Keratinocyte (primary cell): ENCODE results near the gene TLN1. TPM values are rescaled to one million over a fixed set of nuclear protein-coding genes. Genes with fewer than 3 reads are reported as not detected.

Experiments
- DNase-seq: peaks from one replicate; pipeline ENCODE4 v3.0.0-alpha.2; 2011; ENCODE audit warnings: low read depth, missing footprints, low spot score
- FAIRE-seq: peaks from 2 replicates; lab custom pipeline; 2011; peaks lifted over from hg19 to GRCh38; lab: Jason Lieb, UNC
- H2AFZ ChIP-seq: 2 replicates; pipeline ENCODE4 v1.6.0; 2012; ENCODE audit warnings: low read length, control low read depth, inconsistent platforms; ENCODE audit not compliant: control insufficient read depth
- H3K27ac ChIP-seq: 2 replicates; pipeline ENCODE4 v1.5.1; 2011; ENCODE audit warnings: low read length; ENCODE audit not compliant: control insufficient read depth, insufficient read depth
- H3K27me3 ChIP-seq: 3 replicates; pipeline ENCODE4 v1.6.0; 2011; ENCODE audit warnings: low read length; ENCODE audit not compliant: control insufficient read depth, insufficient read depth; ENCODE audit errors: extremely low read depth
- H3K36me3 ChIP-seq, 2 experiments: 2 replicates in 1 of 2; 3 replicates in 1 of 2; pipeline ENCODE4 v1.5.1; 2011; ENCODE audit warnings: low read length in 2 of 2, mild to moderate bottlenecking in 1 of 2; ENCODE audit not compliant: control insufficient read depth in 2 of 2, insufficient read depth in 2 of 2; ENCODE audit errors: extremely low read depth in 1 of 2
- H3K4me1 ChIP-seq: 3 replicates; pipeline ENCODE4 v1.5.1; 2011; ENCODE audit warnings: low read length; ENCODE audit not compliant: control insufficient read depth, insufficient read depth; ENCODE audit errors: extremely low read depth
- H3K4me2 ChIP-seq: 3 replicates; pipeline ENCODE4 v1.6.0; 2011; ENCODE audit warnings: low read depth, low read length; ENCODE audit not compliant: control insufficient read depth, insufficient read depth; ENCODE audit errors: extremely low read depth
- H3K4me3 ChIP-seq, 3 experiments: fragments of 200-600 bp in 1 of 3; sonication (generic) in 1 of 3; 2 replicates in 2 of 3; 3 replicates in 1 of 3; pipeline ENCODE4 v1.5.1; 2011 to 2016; ENCODE audit warnings: low read length in 3 of 3, mild to moderate bottlenecking in 3 of 3, control low read depth in 2 of 3, inconsistent platforms in 1 of 3, low read depth in 1 of 3, mixed read lengths in 1 of 3, mixed run types in 1 of 3, moderate library complexity in 1 of 3; ENCODE audit not compliant: control insufficient read depth in 2 of 3, insufficient read depth in 2 of 3; ENCODE audit errors: extremely low read depth in 1 of 3
- H3K79me2 ChIP-seq: 2 replicates; pipeline ENCODE4 v1.6.0; 2012; ENCODE audit warnings: low read length; ENCODE audit not compliant: control insufficient read depth, insufficient read depth
- H3K9ac ChIP-seq: 3 replicates; pipeline ENCODE4 v1.6.0; 2011; ENCODE audit warnings: low read length; ENCODE audit not compliant: control insufficient read depth, insufficient read depth; ENCODE audit errors: extremely low read depth
- H3K9me1 ChIP-seq: 3 replicates; pipeline ENCODE4 v1.6.0; 2011; ENCODE audit warnings: low read length; ENCODE audit not compliant: control insufficient read depth, insufficient read depth; ENCODE audit errors: extremely low read depth
- H3K9me3 ChIP-seq: 2 replicates; pipeline ENCODE4 v1.5.1; 2012; ENCODE audit warnings: low read depth, low read length; ENCODE audit not compliant: control insufficient read depth
- H4K20me1 ChIP-seq: 3 replicates; pipeline ENCODE4 v1.6.0; 2011; ENCODE audit warnings: low read length; ENCODE audit not compliant: control insufficient read depth, insufficient read depth; ENCODE audit errors: extremely low read depth
- CTCF ChIP-seq, 3 experiments: IDR thresholded peaks in 1 of 3; conservative IDR thresholded peaks in 1 of 3; optimal IDR thresholded peaks in 1 of 3; 2 replicates in 2 of 3; 3 replicates in 1 of 3; pipeline versions ENCODE3 to v1.5.1; 2011; ENCODE audit warnings: low read length in 3 of 3, mild to moderate bottlenecking in 3 of 3, moderate library complexity in 2 of 3, control low read depth in 1 of 3, inconsistent platforms in 1 of 3; ENCODE audit not compliant: insufficient read depth in 2 of 3; ENCODE audit errors: extremely low read depth in 1 of 3
- EZH2 ChIP-seq: IDR thresholded peaks from one replicate; pipeline ENCODE4 v1.6.1; 2012; ENCODE audit warnings: inconsistent platforms, mild to moderate bottlenecking, low read length, moderate library complexity
- dilution Hi-C: fragments of 300-500 bp; cut with MboI; formaldehyde crosslinking; loops from one replicate; pipeline ENCODE4 v1.7.0; 2020; ENCODE audit warnings: low sequenced_read_pairs; ENCODE audit not compliant: extremely low pct_ligation_motif_present
- polyA plus RNA-seq, 5 experiments: library from polyadenylated mRNA; depleted of rRNA in 3 of 5; stranded (reverse) in 3 of 5; stranded (forward) in 1 of 5; unstranded in 1 of 5; fragments of >200 nt; gene quantifications; 1 replicate in 1 of 5; 2 replicates in 3 of 5; 3 replicates in 1 of 5; pipeline versions ENCODE4 v1.2.1 to v1.2.3, GENCODE V29; 2011 to 2012; ENCODE audit warnings: missing spikeins in 2 of 5, low read depth in 1 of 5, low replicate concordance in 1 of 5

Gene TLN1
- polyA plus RNA-seq, 1 donor (not counting 4 experiments of a cell fraction or from before 2014, with no cell fraction given): 53.0 TPM

GRCh38 chr9:35697486-35697885 is 34.5 kb downstream of the TLN1 start:
- DNase-seq: no peak
- FAIRE-seq: no peak
- H3K9ac ChIP-seq: no peak overlapping the region
- no peaks in the 10 kb centered on the region for H3K9me3 ChIP-seq
- H4K20me1 ChIP-seq: peaks cover 3% of the 10 kb centered on the region
- no peak overlapping the region for H3K27ac ChIP-seq
- dilution Hi-C loops: no loop called here
- H3K4me3 ChIP-seq: no peak overlapping the region
- H3K27me3 ChIP-seq: no peaks in the 10 kb centered on the region
- no peak overlapping the region for H2AFZ ChIP-seq
- no peak for TF ChIP-seq EZH2
- TF ChIP-seq CTCF (optimal IDR thresholded peaks at IDR 0.05 in 1 of 3, IDR thresholded peaks at IDR 0.05 in 1 of 3, conservative IDR thresholded peaks at IDR 0.05 in 1 of 3; ENCODE audit: extremely low read depth in 1 of 3, insufficient read depth in 2 of 3, low read length in 3 of 3): no peak
- no peaks in the 10 kb centered on the region for H3K4me1 ChIP-seq
- H3K9me1 ChIP-seq: no peaks in the 10 kb centered on the region
- H3K79me2 ChIP-seq: no peaks in the 10 kb centered on the region
- peaks cover 41 to 50% of the 10 kb centered on the region in 2 experiments for H3K36me3 ChIP-seq
- H3K4me2 ChIP-seq: no peak overlapping the region

GRCh38 chr9:35696520-35697215 is 35.3 kb downstream of the TLN1 start:
- peaks cover 38 to 44% of the 10 kb centered on the region in 2 experiments for H3K36me3 ChIP-seq
- no peaks in the 10 kb centered on the region for H3K27me3 ChIP-seq
- H3K4me2 ChIP-seq: no peak overlapping the region
- no peaks in the 10 kb centered on the region for H3K79me2 ChIP-seq
- no peaks in the 10 kb centered on the region for H3K9me3 ChIP-seq
- TF ChIP-seq EZH2 (no peak), CTCF (optimal IDR thresholded peaks at IDR 0.05 in 1 of 3, IDR thresholded peaks at IDR 0.05 in 1 of 3, conservative IDR thresholded peaks at IDR 0.05 in 1 of 3; ENCODE audit: extremely low read depth in 1 of 3, insufficient read depth in 2 of 3, low read length in 3 of 3) (peak; percentile 90 to 93 (median 91))
- H4K20me1 ChIP-seq: peaks cover 3% of the 10 kb centered on the region
- no peaks in the 10 kb centered on the region for H3K4me1 ChIP-seq
- dilution Hi-C loops: no loop called here
- peak; percentile 57 for FAIRE-seq
- no peak overlapping the region for H2AFZ ChIP-seq
- no peak overlapping the region for H3K27ac ChIP-seq
- peak; percentile 25 for DNase-seq
- H3K4me3 ChIP-seq: no peak overlapping the region
- no peaks in the 10 kb centered on the region for H3K9me1 ChIP-seq
- no peak overlapping the region for H3K9ac ChIP-seq
